Right cardiac atrium (tissue), 5 donors: ENCODE data around the gene STK32C. TPM values are rescaled to one million over a fixed set of nuclear protein-coding genes. Genes with fewer than 3 reads are reported as not detected.

Source experiments
- ATAC-seq, 2 donors: fragments of 200-7000 bp; cut with Tn5 transposase; one replicate each; pipeline versions ENCODE4 v1.8.0 to v1.9.1; 2020; ENCODE audit warnings: moderate library complexity in 2 of 2, mild to moderate bottlenecking in 1 of 2
- DNase-seq, 3 donors: peaks; one replicate each; pipeline ENCODE4 v3.0.0-alpha.2; 2020
- H3K27ac ChIP-seq: one replicate; pipeline ENCODE4 v1.5.1; 2013; ENCODE audit warnings: mild to moderate bottlenecking, low read length, control low read depth, moderate library complexity
- H3K27me3 ChIP-seq: one replicate; pipeline ENCODE4 v1.6.1; 2013; ENCODE audit not compliant: control insufficient read depth, insufficient read depth
- H3K4me1 ChIP-seq: one replicate; pipeline ENCODE4 v1.6.1; 2013; ENCODE audit warnings: low read length; ENCODE audit not compliant: control insufficient read depth, insufficient read depth
- H3K4me3 ChIP-seq: one replicate; pipeline ENCODE4 v1.5.1; 2013; ENCODE audit warnings: low read length, control low read depth
- H3K9me3 ChIP-seq: one replicate; pipeline ENCODE4 v1.6.1; 2013; ENCODE audit warnings: low read length; ENCODE audit not compliant: control insufficient read depth
- WGBS: extraction: QIAGEN DNeasy Blood & Tissue Kit; methylation state at CpG from one replicate; pipeline ENCODE4 v1.1.7; 2013; 5-methylcytosine and 5-hydroxymethylcytosine counted together
- intact Hi-C, 4 donors: fragments of 100-400 bp; cut with DNase I; formaldehyde crosslinking; loops; one replicate each; pipeline versions ENCODE4 v1.11.0 to v1.14.0; 2022 to 2023
- polyA plus RNA-seq: library from polyadenylated mRNA; stranded (reverse); fragments of 200-250 nt; gene quantifications from one replicate; pipeline ENCODE4 v1.2.3, GENCODE V29; 2013
- total RNA-seq, 4 donors: library from RNA; stranded (reverse); fragmentation: NEBNext Ultra II Directional; extraction: Animal tissue kit (Norgen Biotek cat#: 25700); gene quantifications; one replicate each; pipeline ENCODE4 v1.2.1, GENCODE V29; 2021
- donor health status: healthy with polysubstance abuse.
- donor health status: DM: no; HTN: yes; CAD: no.
- donor health status: DM: no; HTN: no; CAD: no.
- donor health status: DM: no; HTN: yes; CAD: no; lungs with severe emphysema.
- donor health status: DM: yes; HTN: yes; CAD: no.

Gene STK32C
- total and polyA plus RNA-seq, 5 donors, result 5.7 to 7.3 (median 6.9) TPM

DNA sequence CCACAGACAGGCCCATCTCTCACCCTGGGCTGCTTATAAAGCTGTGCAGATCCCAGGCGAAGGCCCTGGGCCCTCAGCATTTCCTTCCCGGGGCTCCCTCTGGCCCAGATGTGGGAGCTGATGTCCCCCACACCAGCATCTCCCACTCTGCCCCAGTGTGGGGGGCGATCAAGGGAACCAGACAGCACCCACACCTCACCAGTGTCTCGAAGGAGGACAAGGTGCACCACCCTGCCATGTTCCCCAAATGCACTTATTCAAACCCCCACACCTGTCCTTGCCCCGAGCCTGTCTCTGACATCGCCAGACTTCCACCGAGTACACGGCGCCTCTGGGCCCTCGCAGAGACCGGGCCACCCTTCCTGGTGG is 101.4 kb downstream of the STK32C start:
- peak in 1 of 3 donors; percentile 3 for DNase-seq
- no peak overlapping the region for H3K27ac ChIP-seq

DNA sequence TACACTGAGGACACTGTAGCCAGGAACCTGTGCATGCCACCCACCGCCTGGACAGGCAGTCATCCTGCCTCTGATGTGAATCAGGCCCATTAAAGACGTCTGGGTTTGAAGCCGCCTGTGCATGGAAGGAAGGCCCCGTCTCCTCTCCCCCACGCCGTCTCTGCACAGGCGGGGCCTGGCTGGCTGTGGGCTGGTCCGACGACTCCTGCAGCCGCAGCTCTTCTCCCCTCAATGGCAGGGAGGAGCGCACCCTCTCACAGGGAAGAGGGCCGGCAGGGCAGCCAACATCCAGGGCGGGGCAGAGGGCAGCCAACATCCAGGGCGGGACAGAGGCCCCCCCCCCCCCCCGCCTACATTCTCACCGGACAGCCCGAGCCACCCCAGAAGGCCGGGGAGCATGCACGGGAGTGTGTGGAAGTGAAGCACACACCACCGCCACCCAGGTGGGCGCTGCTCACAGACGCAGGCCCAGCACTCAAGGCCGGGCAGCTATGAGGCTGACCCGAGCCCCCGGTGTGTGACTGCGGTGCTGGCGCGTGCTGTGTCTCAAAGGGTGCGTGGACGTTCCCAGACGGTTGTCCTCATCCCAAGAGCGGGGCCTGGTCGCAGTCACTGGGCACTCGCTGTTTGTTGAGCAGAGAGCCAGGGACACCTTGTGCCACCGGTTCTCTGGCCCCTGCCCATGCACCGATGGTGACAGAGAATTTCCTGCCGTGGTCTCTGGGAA is 101.9 kb downstream of the STK32C start:
- H3K27me3 ChIP-seq, result no peaks in the 10 kb centered on the region
- H3K9me3 ChIP-seq, result no peaks in the 10 kb centered on the region
- peak; percentile 13 to 54 (median 44) for DNase-seq
- H3K4me1 ChIP-seq, result no peaks in the 10 kb centered on the region
- 85% methylated on average over 37 of the region's 37 CpGs for WGBS
- no peak for ATAC-seq
- no peak overlapping the region for H3K27ac ChIP-seq
- H3K4me3 ChIP-seq, result no peak overlapping the region
- intact Hi-C loops, result no loop called here

More for the DNA sequence above, 101.4 kb downstream of the STK32C start:
- no peaks in the 10 kb centered on the region for H3K4me1 ChIP-seq
- no peaks in the 10 kb centered on the region for H3K27me3 ChIP-seq
- WGBS, result 91% methylated on average over 11 of the region's 11 CpGs
- ATAC-seq, result no peak
- no peak overlapping the region for H3K4me3 ChIP-seq
- H3K9me3 ChIP-seq, result no peaks in the 10 kb centered on the region
- intact Hi-C loops, result no loop called here

DNA sequence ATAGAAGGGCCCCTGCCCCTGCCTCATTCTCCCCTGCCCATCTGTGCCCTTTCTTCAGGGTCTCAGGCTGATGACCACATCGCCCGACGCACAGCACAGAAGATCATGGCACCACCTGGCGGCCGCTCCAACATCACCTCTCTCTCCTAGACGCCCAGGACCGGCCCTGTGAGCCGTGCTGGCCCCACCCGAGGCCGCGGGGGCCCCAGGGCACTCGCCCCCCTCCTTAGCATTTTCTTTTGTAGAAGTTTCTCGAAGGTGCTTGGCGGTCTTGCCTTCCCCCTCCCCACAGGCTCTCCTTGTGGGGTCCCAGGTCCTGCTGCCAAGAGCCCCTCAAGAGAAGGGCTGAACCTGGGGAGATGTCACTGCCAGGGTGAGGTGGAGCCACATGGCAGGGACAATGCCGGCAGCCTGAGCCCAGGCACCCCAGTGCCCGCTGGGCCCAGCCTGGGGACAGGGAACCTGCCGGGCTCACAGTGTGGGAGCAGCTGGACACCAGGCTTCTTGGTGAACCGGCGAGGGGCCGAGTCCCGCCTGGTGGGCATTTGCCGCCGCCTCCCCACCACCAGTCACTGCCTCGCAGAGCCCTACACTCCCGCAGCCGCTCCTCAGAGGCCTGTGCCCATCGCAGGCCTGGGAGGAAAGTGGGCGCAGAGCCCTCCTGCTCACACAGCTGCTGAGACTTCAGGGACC is 102.8 kb downstream of the STK32C start:
- Histone ChIP-seq H3K9me3 (no peaks in the 10 kb centered on the region), H3K4me3 (no peak overlapping the region), H3K27me3 (no peaks in the 10 kb centered on the region), H3K4me1 (no peaks in the 10 kb centered on the region), H3K27ac (no peak overlapping the region)
- WGBS, result 88% methylated on average over 28 of the region's 28 CpGs
- intact Hi-C loops, result no loop called here
- ATAC-seq (no peak), DNase-seq (peak; percentile 11 to 51 (median 46))

DNA sequence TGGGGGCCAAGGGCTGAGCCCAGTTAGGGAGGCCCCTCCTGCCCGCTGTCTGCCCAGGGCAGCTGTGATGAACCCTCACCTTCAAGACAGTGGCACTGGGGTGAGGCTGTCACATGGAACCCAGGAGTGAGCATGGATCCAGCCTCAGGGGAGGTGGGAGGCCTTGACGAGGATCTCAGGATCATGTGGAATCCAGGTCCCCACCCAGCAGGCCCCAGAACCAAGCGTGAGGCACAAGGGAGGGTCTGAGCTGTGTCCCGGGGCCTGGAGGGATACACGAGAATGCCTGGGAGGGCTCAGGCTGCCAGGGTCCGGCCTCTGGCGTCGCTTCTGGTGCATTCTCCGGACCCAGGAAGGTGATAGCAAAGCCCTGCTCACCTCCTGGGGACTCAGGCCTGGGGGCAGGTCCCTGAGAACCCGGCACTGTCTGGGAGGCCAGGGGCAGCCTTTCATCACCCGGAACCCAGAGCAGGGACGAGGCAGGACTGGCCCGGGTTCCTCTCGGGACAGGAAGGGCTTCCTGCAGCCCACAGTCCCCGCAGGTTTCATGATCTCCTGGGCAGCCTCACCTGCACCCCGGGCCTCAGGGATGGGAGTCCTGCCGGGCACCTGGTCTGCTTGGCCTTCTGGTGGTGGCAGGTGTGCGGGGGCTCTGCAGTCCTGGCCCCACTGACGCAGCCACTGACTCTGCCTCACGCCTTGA is 103.5 kb downstream of the STK32C start:
- ATAC-seq (no peak), DNase-seq (peak; percentile 10 to 43 (median 21))
- Histone ChIP-seq H3K27ac (no peak overlapping the region), H3K4me3 (no peak overlapping the region), H3K9me3 (no peaks in the 10 kb centered on the region), H3K4me1 (no peaks in the 10 kb centered on the region), H3K27me3 (no peaks in the 10 kb centered on the region)
- intact Hi-C loops, result no loop called here
- WGBS, result 83% methylated on average over 20 of the region's 20 CpGs

DNA sequence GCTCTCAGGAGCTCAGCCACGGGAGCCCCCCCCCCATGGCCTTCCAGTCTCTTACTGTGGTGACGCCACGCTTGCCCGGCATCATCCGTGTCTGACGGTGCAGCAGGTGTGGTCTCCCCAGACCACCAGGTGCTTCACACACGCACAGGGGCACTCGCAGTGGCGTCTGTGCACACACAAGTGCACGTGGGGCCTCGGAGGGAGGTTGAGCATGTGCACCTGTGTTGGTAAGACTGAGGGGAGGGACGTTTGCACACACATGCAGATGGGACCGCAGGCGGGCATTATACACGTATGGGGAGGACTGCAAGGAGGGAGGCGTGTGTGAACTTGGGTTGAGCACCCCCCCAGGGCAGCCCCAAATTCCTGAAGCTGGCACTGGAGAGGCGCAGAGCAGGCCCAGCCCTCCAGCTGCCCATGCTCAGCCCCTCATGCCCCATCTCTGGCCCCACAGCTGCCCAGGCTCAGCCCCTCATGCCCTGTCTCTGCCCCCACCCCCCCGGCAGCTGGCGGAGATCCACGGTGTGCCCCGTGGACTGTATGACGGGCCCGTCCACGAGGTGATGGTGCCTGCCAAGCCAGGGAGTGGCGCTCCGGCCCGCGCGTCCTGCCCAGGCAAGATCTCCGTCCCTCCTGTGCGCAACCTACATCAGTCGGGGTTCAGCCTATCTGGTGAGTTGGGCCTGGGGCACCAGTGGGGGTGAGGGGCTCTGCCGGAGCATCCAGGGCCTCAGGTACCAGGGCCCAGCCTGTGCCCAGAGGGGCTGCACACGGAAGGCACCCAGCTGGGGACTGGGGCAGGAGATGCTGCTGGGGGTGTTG is 104.3 kb downstream of the STK32C start:
- no peaks in the 10 kb centered on the region for H3K4me1 ChIP-seq
- 89% methylated on average over 34 of the region's 34 CpGs for WGBS
- H3K4me3 ChIP-seq, result no peak overlapping the region
- H3K27me3 ChIP-seq, result no peaks in the 10 kb centered on the region
- no peak for ATAC-seq
- intact Hi-C loops, result no loop called here
- H3K9me3 ChIP-seq, result no peaks in the 10 kb centered on the region
- no peak overlapping the region for H3K27ac ChIP-seq
- DNase-seq, result peak; percentile 11 to 57 (median 51)

DNA sequence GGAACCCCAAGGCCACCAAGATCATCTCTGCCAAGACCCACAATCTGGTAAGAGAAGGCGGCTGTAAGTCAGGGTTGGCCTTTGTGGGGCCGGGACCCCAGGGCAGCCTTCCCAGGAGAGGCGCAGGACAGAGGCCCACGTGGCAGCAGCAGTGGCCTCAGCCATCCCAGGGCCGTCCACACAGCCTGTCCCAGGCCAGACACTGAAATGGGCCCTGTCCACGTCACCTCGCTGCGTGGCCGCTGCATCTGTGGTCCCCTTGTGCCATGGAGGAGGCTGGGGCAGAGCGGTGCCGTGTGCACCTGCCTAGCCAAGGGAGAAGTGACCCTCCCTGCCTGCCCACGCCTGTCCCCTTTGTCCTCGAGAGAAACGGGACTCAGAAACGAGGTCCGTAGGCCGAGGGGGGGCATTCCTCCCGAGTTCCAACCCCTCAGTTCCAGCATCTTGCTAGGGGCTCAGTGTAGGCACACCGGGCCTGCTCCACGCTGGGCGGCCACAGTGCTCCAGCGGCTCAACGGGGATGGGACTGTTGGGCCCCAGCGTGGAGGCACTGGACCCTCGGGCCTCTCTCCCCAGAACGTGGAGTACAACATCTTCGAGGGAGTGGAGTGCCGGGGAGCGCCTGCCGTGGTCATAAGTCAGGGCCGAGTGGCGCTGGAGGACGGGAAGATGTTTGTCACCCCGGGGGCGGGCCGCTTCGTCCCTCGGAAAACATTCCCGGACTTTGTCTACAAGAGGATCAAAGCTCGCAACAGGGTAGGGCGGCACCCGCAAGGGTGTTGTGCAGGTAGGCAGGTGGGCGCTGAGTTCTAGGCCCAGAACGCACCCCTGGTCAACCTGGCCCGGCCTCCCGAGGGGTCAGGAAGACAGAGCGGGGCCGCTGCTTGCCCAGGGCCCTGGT is 105.4 kb downstream of the STK32C start:
- H3K4me1 ChIP-seq, result no peaks in the 10 kb centered on the region
- no peaks in the 10 kb centered on the region for H3K9me3 ChIP-seq
- ATAC-seq (no peak), DNase-seq (peak; percentile 13 to 61 (median 51))
- H3K27ac ChIP-seq, result no peak overlapping the region
- no peaks in the 10 kb centered on the region for H3K27me3 ChIP-seq
- no peak overlapping the region for H3K4me3 ChIP-seq
- intact Hi-C loops, result no loop called here
- 93% methylated on average over 48 of the region's 48 CpGs for WGBS

DNA sequence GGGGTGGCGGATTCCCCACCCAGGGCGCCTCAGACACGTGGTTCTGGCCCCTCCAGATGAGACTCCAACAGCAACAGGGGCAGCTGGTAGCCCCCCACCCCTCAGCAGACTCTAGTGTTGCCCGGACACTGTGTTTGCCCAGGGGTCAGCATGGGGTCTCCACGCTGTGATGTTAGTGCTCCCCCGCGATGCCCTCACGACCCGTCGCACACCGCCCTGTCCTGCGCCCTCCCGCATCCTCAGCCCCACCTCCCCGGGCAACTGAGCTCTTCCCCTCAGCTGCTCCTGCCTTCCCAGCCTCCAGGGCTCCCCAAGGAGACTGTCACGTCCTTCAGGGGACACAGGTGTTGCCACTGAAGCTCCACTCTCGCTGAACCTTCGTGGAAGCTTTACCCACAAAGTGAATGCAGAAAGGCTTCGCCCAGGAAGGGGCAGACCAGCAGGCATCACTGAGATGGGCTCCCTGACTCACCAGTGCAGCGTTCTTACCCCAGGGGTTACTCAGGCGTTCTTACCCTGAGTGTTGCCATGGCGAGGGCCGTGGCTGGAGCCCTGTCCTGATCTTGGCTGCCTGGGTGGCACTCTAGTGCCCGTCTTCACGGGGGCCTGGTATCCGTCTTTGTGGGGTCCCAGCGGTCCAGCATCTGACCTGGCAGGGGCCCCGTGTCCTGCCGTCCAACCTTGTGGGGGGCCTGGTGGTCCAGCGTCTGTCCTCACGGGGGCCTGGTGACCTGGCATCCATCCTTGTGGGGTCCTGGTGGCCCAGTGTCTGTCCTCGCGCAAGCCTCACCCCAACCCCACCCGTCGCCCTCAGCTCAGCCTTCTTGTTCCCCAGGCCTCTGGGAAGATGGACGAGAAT is 106.4 kb downstream of the STK32C start:
- peak; percentile 10 to 49 (median 21) for DNase-seq
- no peaks in the 10 kb centered on the region for H3K4me1 ChIP-seq
- intact Hi-C loops, result no loop called here
- ATAC-seq, result no peak
- 92% methylated on average over 35 of the region's 35 CpGs for WGBS
- H3K4me3 ChIP-seq, result no peak overlapping the region
- H3K27me3 ChIP-seq, result no peaks in the 10 kb centered on the region
- no peaks in the 10 kb centered on the region for H3K9me3 ChIP-seq
- H3K27ac ChIP-seq, result no peak overlapping the region

DNA sequence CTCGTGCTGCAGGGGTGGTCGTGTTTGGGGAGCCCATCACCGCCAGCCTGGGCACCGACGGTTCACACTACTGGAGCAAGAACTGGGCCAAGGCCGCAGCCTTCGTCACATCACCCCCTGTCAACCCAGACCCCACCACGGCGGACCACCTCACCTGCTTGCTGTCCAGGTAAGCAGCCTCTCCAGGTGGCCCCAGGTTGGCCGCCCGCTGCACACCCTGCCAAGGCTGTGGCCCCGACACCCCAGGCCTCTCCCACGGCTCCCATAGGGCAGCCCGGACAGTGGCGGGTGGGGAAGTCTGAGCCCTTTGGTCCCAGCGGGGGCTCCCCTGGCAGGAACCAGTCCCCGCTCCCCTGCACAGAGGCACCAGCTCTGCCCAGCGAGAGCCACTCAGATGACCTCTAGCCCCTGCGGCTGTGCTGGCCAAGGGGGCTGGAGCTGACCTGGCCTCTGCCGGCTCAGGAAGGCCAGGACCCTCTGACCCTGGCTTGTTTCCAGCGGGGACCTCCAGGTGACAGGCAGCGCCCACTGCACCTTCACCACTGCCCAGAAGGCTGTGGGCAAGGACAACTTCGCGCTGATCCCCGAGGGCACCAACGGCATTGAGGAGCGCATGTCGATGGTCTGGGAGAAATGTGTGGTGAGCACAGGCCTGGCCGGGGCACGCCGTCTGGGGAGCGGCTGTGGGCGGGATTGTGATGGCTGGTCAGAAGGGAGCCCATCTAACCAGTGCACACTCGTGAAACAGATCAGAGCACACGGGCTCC is 107.2 kb downstream of the STK32C start:
- no peaks in the 10 kb centered on the region for H3K9me3 ChIP-seq
- ATAC-seq (no peak), DNase-seq (peak; percentile 7 to 51 (median 50))
- H3K4me1 ChIP-seq, result no peaks in the 10 kb centered on the region
- 91% methylated on average over 35 of the region's 35 CpGs for WGBS
- intact Hi-C loops, result no loop called here
- no peak overlapping the region for H3K27ac ChIP-seq
- H3K4me3 ChIP-seq, result no peak overlapping the region
- H3K27me3 ChIP-seq, result no peaks in the 10 kb centered on the region

DNA sequence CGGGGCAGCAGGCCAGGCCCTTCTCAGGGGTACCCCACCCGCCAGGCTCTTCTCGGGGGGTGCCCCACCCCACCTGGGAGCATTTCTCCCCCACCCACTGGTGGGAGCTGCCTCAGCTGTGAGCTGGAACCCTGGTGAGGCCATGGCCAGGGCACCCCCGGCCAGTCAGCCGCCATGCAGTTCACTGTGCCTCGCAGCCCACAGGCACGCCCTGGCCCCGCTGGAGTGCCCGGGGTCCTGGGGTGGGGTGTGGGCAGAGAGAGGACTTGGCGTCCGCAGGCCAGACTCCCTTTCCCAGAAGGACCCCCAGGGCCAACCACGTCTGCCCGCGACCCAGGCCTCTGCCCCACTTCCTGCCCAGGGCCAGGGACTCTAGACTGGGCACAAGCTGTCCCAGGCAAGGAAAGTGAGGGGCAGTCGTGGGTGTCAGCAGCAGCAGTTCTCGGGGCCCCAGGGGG is 107.9 kb downstream of the STK32C start:
- DNase-seq (peak in 2 of 3 donors; percentile 46 to 50), ATAC-seq (no peak)
- no peaks in the 10 kb centered on the region for H3K27me3 ChIP-seq

More for the DNA sequence above, 107.9 kb downstream of the STK32C start:
- WGBS, result 87% methylated on average over 16 of the region's 16 CpGs
- no peaks in the 10 kb centered on the region for H3K4me1 ChIP-seq
- H3K9me3 ChIP-seq, result no peaks in the 10 kb centered on the region
- H3K4me3 ChIP-seq, result no peak overlapping the region
- H3K27ac ChIP-seq, result no peak overlapping the region
- intact Hi-C loops, result no loop called here
